Liver (tissue), 9 donors: ENCODE measurements around the gene LHPP. TPM values are rescaled to one million over a fixed set of nuclear protein-coding genes. Genes with fewer than 3 reads are reported as not detected.

Experiments used
- DNase-seq: peaks from one replicate; pipeline ENCODE4 v3.0.0-alpha.2; 2017; ENCODE audit warnings: low spot score
- H3K27ac ChIP-seq, 2 donors: one replicate each; pipeline ENCODE4 v1.7.0; 2013; ENCODE audit warnings: inconsistent platforms in 2 of 2, low read length in 2 of 2, control low read depth in 1 of 2, low read depth in 1 of 2, mild to moderate bottlenecking in 1 of 2
- H3K27me3 ChIP-seq, 4 donors: one replicate each; pipeline versions ENCODE4 v1.6.1 to v1.7.0; 2013; ENCODE audit warnings: low read length in 3 of 4, inconsistent platforms in 1 of 4, mild to moderate bottlenecking in 1 of 4, moderate library complexity in 1 of 4; ENCODE audit not compliant: control insufficient read depth in 4 of 4, insufficient read depth in 4 of 4
- H3K36me3 ChIP-seq, 4 donors: one replicate each; pipeline versions ENCODE4 v1.6.1 to v1.7.0; 2013; ENCODE audit warnings: low read length in 3 of 4, mild to moderate bottlenecking in 3 of 4, low read depth in 1 of 4, moderate library complexity in 1 of 4; ENCODE audit not compliant: control insufficient read depth in 4 of 4, insufficient read depth in 3 of 4
- H3K4me1 ChIP-seq, 4 donors: one replicate each; pipeline versions ENCODE4 v1.6.1 to v1.7.0; 2013; ENCODE audit warnings: low read length in 3 of 4, mild to moderate bottlenecking in 3 of 4, moderate library complexity in 1 of 4; ENCODE audit not compliant: control insufficient read depth in 4 of 4, insufficient read depth in 4 of 4
- H3K4me3 ChIP-seq, 3 donors: one replicate each; pipeline versions ENCODE4 v1.6.1 to v1.7.0; 2013; ENCODE audit warnings: low read length in 3 of 3, control low read depth in 1 of 3, low read depth in 1 of 3, mild to moderate bottlenecking in 1 of 3
- H3K9ac ChIP-seq, 2 donors: one replicate each; pipeline ENCODE4 v1.7.0; 2013; ENCODE audit warnings: low read length in 2 of 2, mild to moderate bottlenecking in 2 of 2, moderate library complexity in 2 of 2, control low read depth in 1 of 2, low read depth in 1 of 2
- H3K9me3 ChIP-seq, 4 donors: one replicate each; pipeline versions ENCODE4 v1.6.1 to v1.7.0; 2013; ENCODE audit warnings: low read length in 3 of 4; ENCODE audit not compliant: control insufficient read depth in 4 of 4
- ATF3 ChIP-seq: IDR thresholded peaks from 2 replicates; pipeline ENCODE4 v1.6.1; 2016; ENCODE audit warnings: antibody characterized with exemption
- CTCF ChIP-seq: fragments of 150-350 bp; IDR thresholded peaks from 2 replicates; pipeline ENCODE4 v1.5.1; 2017; ENCODE audit warnings: improper control_type of control experiment, low read depth, low read length; ENCODE audit not compliant: missing input control
- EGR1 ChIP-seq, 2 donors: IDR thresholded peaks; 2 replicates each; pipeline ENCODE4 v1.6.1; 2016 to 2018; ENCODE audit warnings: antibody characterized with exemption in 2 of 2, low read depth in 2 of 2
- FOXA1 ChIP-seq: IDR thresholded peaks from 2 replicates; pipeline ENCODE4 v1.6.1; 2016; ENCODE audit warnings: antibody characterized with exemption
- GABPA ChIP-seq, 2 donors: IDR thresholded peaks in 1 of 2; conservative IDR thresholded peaks in 1 of 2; 2 replicates each; pipeline ENCODE4 v1.6.1; 2016; ENCODE audit warnings: antibody characterized with exemption in 2 of 2, mild to moderate bottlenecking in 1 of 2, moderate library complexity in 1 of 2
- HNF4A ChIP-seq, 2 donors: conservative IDR thresholded peaks; 2 replicates each; pipeline ENCODE4 v1.6.1; 2016; ENCODE audit warnings: antibody characterized with exemption in 2 of 2, mild to moderate bottlenecking in 2 of 2
- HNF4G ChIP-seq: IDR thresholded peaks from 2 replicates; pipeline ENCODE4 v1.6.1; 2016; ENCODE audit warnings: antibody characterized with exemption
- JUND ChIP-seq, 2 donors: IDR thresholded peaks; 2 replicates each; pipeline ENCODE4 v1.6.1; 2016; ENCODE audit warnings: antibody characterized with exemption in 2 of 2
- MAX ChIP-seq: IDR thresholded peaks from 2 replicates; pipeline ENCODE4 v1.6.1; 2016; ENCODE audit warnings: antibody characterized with exemption
- NR2F2 ChIP-seq: IDR thresholded peaks from 2 replicates; pipeline ENCODE4 v1.6.1; 2016; ENCODE audit warnings: antibody characterized with exemption
- RAD21 ChIP-seq, 2 donors: IDR thresholded peaks; 2 replicates each; pipeline ENCODE4 v1.6.1; 2016; ENCODE audit warnings: antibody characterized with exemption in 2 of 2, mild to moderate bottlenecking in 2 of 2
- REST ChIP-seq: IDR thresholded peaks from 2 replicates; pipeline ENCODE4 v1.6.1; 2016; ENCODE audit warnings: antibody characterized with exemption, mild to moderate bottlenecking
- SP1 ChIP-seq: IDR thresholded peaks from 2 replicates; pipeline ENCODE4 v1.6.1; 2018; ENCODE audit warnings: antibody characterized with exemption, mild to moderate bottlenecking
- TAF1 ChIP-seq: conservative IDR thresholded peaks from 2 replicates; pipeline ENCODE4 v1.6.1; 2016; ENCODE audit warnings: antibody characterized with exemption, mild to moderate bottlenecking
- YY1 ChIP-seq: IDR thresholded peaks from 2 replicates; pipeline ENCODE4 v1.6.1; 2016; ENCODE audit warnings: antibody characterized with exemption, mild to moderate bottlenecking
- ZBTB33 ChIP-seq: IDR thresholded peaks from 2 replicates; pipeline ENCODE4 v1.6.1; 2016; ENCODE audit warnings: antibody characterized with exemption
- WGBS: extraction: QIAGEN DNeasy Blood & Tissue Kit; methylation state at CpG from one replicate; pipeline ENCODE4 v1.1.7; 2013; 5-methylcytosine and 5-hydroxymethylcytosine counted together
- polyA plus RNA-seq, 2 donors: library from polyadenylated mRNA; stranded (reverse) in 1 of 2; unstranded in 1 of 2; fragments of 200-250 nt in 1 of 2; fragments of >200 nt in 1 of 2; fragmentation: Nextera tagmentation in 1 of 2; extraction: Ambion mirVana in 1 of 2; gene quantifications; one replicate each; pipeline versions ENCODE4 v1.2.1 to v1.2.3, GENCODE V29; 2013 to 2015
- total RNA-seq, 2 donors: library from RNA; depleted of rRNA; stranded (reverse); fragments of >200 nt; gene quantifications; one replicate each; pipeline ENCODE4 v1.2.3, GENCODE V29; 2014
- donor health status: healthy.
- donor health status: healthy.
- donor health status: healthy.
- donor health status: healthy.
- donor health status: healthy.

Gene LHPP
- total and polyA plus RNA-seq, 4 donors, result 15.9 to 39.9 (median 26.2) TPM

- Histone ChIP-seq H3K9me3 (no peaks in the 10 kb centered on the region), H3K4me1 (no peaks in the 10 kb centered on the region), H3K27me3 (no peaks in the 10 kb centered on the region), H3K4me3 (no peak overlapping the region), H3K27ac (no peak overlapping the region), H3K36me3 (peaks cover 0 to 2% (median 0%) of the 10 kb centered on the region in 4 donors), H3K9ac (no peak overlapping the region)
- 83% methylated on average over 31 of the region's 31 CpGs for WGBS
- TF ChIP-seq NR2F2 (no peak), HNF4A (conservative IDR thresholded peaks at IDR 0.05) (no peak), YY1 (no peak), MAX (no peak), RAD21 (IDR thresholded peaks at IDR 0.05) (no peak), SP1 (no peak), TAF1 (no peak), JUND (IDR thresholded peaks at IDR 0.05) (no peak), HNF4G (no peak), GABPA (IDR thresholded peaks at IDR 0.05 in 1 of 2, conservative IDR thresholded peaks at IDR 0.05 in 1 of 2) (no peak), EGR1 (IDR thresholded peaks at IDR 0.05; ENCODE audit: low read depth in 2 of 2) (no peak), FOXA1 (no peak), CTCF (no peak), ZBTB33 (no peak), REST (no peak), ATF3 (no peak)
- DNase-seq, result no peak
These were observed 144.5 kb downstream of the LHPP start for GRCh38 chr10:124605856-124606812.
